Endothelial cell (in vitro differentiated cells): ENCODE results near the gene NKAIN2. TPM values are rescaled to one million over a fixed set of nuclear protein-coding genes. Genes with fewer than 3 reads are reported as not detected.
"Not testable (repeated sequence)": the region's sequence is repeated elsewhere in the genome, so short reads cannot be mapped to it uniquely, and the experiment has no call there.

Experiments
- DNase-seq: peaks from one replicate; pipeline ENCODE4 v3.0.0; 2021; ENCODE audit warnings: low spot score
- H3K27ac Mint-ChIP-seq: one replicate; pipeline ENCODE4 v1.8.0; 2021; ENCODE audit warnings: mixed read lengths, inconsistent platforms; ENCODE audit not compliant: unreplicated experiment
- H3K27me3 Mint-ChIP-seq: one replicate; pipeline ENCODE4 v1.8.0; 2021; ENCODE audit warnings: mild to moderate bottlenecking, moderate library complexity, mixed read lengths, inconsistent platforms; ENCODE audit not compliant: unreplicated experiment
- H3K36me3 Mint-ChIP-seq: one replicate; pipeline ENCODE4 v1.8.0; 2021; ENCODE audit warnings: mild to moderate bottlenecking, low read depth, mixed read lengths, inconsistent platforms; ENCODE audit not compliant: unreplicated experiment
- H3K4me1 Mint-ChIP-seq: one replicate; pipeline ENCODE4 v1.8.0; 2021; ENCODE audit warnings: mild to moderate bottlenecking, mixed read lengths, inconsistent platforms; ENCODE audit not compliant: unreplicated experiment
- H3K4me3 Mint-ChIP-seq: one replicate; pipeline ENCODE4 v1.8.0; 2021; ENCODE audit warnings: mild to moderate bottlenecking, mixed read lengths, inconsistent platforms; ENCODE audit not compliant: unreplicated experiment
- H3K9me3 Mint-ChIP-seq: one replicate; pipeline ENCODE4 v1.8.0; 2021; ENCODE audit warnings: mixed read lengths, inconsistent platforms; ENCODE audit not compliant: unreplicated experiment
- total RNA-seq: library from RNA; stranded (reverse); fragmentation: NEBNext Ultra II Directional; extraction: Animal tissue kit (Norgen Biotek cat#: 25700); gene quantifications from one replicate; pipeline ENCODE4 v1.2.1, GENCODE V29; 2021; ENCODE audit not compliant: unreplicated experiment
- TF ChIP-seq, protein P1 (sequence below): fragments of 200-600 bp; sonication (generic); IDR thresholded peaks from one replicate; pipeline ENCODE4 v1.5.0; 2021; ENCODE audit warnings: antibody characterized with exemption; ENCODE audit not compliant: unreplicated experiment

Gene NKAIN2
- total RNA-seq, 1 donor from 2014 or later = 9.5 TPM

DNA sequence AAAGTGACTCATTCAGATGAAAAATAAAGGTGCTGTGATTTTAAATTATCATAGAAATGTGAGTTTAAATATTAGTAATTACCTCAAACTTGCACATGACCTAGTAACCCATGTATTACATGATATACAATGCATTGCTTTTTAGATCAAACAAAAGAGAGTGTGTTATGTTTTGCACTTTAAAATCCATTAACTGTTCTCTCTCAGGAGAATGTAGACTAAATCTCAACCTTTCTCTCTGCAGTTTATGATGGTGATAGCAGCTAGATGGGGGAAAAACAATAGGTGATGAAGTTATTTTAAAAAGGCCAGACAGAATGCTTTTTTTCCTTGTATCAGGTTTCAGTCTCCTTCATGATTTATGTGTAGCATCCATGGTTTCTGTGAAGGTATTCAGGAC lies 754.2 kb downstream of the NKAIN2 start:
- DNase-seq = no peak
- no peak overlapping the region for H3K4me3 Mint-ChIP-seq
- H3K9me3 Mint-ChIP-seq = no peaks in the 10 kb centered on the region
- H3K4me1 Mint-ChIP-seq = no peaks in the 10 kb centered on the region
- no peak overlapping the region for H3K27ac Mint-ChIP-seq
- TF ChIP-seq, protein P1, sequence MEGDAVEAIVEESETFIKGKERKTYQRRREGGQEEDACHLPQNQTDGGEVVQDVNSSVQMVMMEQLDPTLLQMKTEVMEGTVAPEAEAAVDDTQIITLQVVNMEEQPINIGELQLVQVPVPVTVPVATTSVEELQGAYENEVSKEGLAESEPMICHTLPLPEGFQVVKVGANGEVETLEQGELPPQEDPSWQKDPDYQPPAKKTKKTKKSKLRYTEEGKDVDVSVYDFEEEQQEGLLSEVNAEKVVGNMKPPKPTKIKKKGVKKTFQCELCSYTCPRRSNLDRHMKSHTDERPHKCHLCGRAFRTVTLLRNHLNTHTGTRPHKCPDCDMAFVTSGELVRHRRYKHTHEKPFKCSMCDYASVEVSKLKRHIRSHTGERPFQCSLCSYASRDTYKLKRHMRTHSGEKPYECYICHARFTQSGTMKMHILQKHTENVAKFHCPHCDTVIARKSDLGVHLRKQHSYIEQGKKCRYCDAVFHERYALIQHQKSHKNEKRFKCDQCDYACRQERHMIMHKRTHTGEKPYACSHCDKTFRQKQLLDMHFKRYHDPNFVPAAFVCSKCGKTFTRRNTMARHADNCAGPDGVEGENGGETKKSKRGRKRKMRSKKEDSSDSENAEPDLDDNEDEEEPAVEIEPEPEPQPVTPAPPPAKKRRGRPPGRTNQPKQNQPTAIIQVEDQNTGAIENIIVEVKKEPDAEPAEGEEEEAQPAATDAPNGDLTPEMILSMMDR = no peak
- H3K27me3 Mint-ChIP-seq = peaks cover 5% of the 10 kb centered on the region
- no peaks in the 10 kb centered on the region for H3K36me3 Mint-ChIP-seq

DNA sequence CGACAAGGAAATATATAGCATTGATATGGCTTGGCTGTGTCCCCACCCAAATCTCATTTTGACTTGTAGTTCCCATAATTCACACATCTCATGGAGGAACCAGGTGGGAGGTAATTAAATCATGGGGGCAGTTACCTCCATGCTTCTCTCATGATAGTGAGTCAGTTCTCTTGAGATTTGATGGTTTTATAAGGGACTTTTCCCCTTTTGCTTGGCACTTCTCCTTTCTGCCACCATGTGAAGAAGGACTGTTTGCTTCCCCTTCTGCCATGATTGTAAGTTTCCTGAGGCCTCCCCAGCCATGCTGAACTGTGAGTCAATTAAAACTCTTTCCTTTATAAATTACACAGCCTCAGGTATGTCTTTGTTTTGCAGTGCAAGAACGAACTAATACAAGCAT lies 756.4 kb downstream of the NKAIN2 start:
- not testable (repeated sequence) for H3K27ac Mint-ChIP-seq, H3K9me3 Mint-ChIP-seq, H3K27me3 Mint-ChIP-seq, H3K36me3 Mint-ChIP-seq, H3K4me1 Mint-ChIP-seq, DNase-seq, H3K4me3 Mint-ChIP-seq

DNA sequence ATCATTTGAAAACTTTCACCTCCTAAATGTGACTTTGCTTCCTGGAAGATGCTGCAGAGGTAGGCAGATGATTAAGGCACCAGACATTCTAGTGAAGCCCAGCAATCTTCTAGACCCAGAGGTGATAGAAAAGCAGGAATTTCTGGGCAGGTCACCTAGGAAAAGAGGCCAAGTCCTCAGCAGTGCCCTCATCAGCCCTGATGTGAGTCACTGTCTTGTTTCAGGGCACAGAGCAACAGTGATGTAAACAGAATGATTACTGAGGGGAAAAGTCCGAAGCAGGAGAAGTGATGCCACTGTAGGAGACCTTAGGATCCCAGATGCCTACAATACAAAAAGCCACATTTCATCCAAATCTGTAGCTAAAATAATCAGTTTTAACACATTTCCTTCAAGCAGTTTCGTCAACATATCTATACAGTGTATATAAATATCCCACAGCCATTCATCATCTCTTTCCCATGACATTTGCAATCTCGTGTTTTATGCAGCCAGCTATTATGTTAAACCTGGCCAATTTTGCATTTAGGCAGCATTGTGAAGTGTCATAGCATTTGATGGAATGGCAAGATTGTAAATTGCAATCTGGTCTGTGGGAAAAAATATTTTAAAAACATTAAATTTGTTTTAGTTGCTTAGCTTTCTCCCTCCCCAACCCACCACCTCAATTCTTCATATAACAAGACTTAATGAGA lies 757.4 kb downstream of the NKAIN2 start:
- H3K9me3 Mint-ChIP-seq = no peaks in the 10 kb centered on the region

DNA sequence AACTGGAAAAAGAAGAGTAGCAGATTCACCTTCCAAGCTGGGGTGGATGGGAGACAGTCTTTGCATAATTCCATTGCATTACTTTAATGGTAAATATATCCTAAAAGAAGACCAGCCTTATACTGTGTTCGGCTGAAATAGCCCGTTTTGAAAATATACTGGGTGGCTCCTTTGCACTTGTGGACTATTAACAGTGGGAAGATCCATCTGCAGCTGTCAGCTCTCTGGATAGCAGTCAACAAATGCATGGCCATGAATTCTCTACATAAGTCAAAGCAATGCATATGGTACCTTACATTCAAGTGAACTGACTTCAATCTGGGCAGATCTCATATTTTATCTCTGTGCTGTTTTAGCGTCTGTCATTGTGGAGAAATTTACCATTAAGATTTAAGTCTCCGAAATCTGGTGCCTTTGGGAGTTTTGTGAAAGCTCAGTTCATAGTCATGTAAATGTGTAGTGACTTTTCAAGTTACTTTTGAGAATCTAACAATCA lies 758.0 kb downstream of the NKAIN2 start:
- H3K9me3 Mint-ChIP-seq = no peaks in the 10 kb centered on the region
- no peak overlapping the region for H3K4me3 Mint-ChIP-seq
- no peak for DNase-seq
- no peak overlapping the region for H3K27ac Mint-ChIP-seq
- TF ChIP-seq, protein P1 = no peak
- H3K4me1 Mint-ChIP-seq = no peaks in the 10 kb centered on the region
- H3K27me3 Mint-ChIP-seq = peaks cover 7% of the 10 kb centered on the region
- H3K36me3 Mint-ChIP-seq = no peaks in the 10 kb centered on the region

More for the DNA sequence above, 757.4 kb downstream of the NKAIN2 start:
- H3K27me3 Mint-ChIP-seq = peaks cover 7% of the 10 kb centered on the region
- no peak overlapping the region for H3K4me3 Mint-ChIP-seq
- H3K27ac Mint-ChIP-seq = no peak overlapping the region
- no peaks in the 10 kb centered on the region for H3K36me3 Mint-ChIP-seq
- H3K4me1 Mint-ChIP-seq = no peaks in the 10 kb centered on the region
- DNase-seq = no peak
- TF ChIP-seq, protein P1 = no peak

DNA sequence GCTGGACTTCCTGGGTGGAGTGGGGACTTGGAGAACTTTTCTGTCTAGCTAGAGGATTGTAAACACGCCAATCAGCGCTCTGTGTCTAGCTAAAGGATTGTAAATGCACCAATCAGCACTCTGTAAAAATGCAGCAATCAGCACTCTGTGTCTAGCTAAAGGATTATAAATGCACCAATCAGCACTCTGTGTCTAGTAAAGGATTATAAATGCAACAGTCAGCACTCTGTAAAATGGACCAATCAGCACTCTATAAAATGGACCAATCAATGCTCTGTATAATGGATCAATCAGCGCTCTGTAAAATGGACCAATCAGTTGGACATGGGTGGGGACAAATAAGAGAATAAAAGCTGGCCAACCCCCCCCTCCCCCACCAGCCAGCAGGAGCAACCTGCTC lies 760.5 kb downstream of the NKAIN2 start:
- H3K27me3 Mint-ChIP-seq, DNase-seq, H3K4me1 Mint-ChIP-seq, H3K36me3 Mint-ChIP-seq, H3K27ac Mint-ChIP-seq, H3K4me3 Mint-ChIP-seq, H3K9me3 Mint-ChIP-seq: not testable (repeated sequence)

DNA sequence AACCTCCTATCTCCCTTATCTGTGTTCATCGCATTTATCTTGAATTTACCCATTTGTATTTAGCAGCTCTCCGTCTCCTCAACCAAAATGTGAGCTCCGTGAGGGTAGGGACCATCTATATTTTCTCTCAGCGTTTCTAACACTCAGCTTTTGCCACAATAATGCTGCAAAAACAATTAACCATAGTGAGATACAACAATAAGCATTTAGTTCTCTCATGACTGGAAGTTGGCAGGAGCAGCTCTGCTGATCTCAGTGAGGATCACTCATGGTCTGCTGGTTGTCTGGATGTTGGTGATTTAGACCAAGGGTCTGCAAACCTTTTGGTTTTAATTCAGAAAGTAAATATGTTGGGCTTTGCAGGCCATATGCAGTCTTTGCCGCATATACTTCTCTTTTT lies 763.7 kb downstream of the NKAIN2 start:
- H3K36me3 Mint-ChIP-seq = peaks cover 7% of the 10 kb centered on the region
- H3K4me1 Mint-ChIP-seq = no peaks in the 10 kb centered on the region
- no peaks in the 10 kb centered on the region for H3K9me3 Mint-ChIP-seq
- H3K4me3 Mint-ChIP-seq = no peak overlapping the region
- TF ChIP-seq, protein P1 = no peak
- no peak overlapping the region for H3K27ac Mint-ChIP-seq
- H3K27me3 Mint-ChIP-seq = peaks cover 5% of the 10 kb centered on the region
- no peak for DNase-seq
